Effector memory CD4-positive, alpha-beta T cell (primary cell): ENCODE data around the gene PLIN3.

ENCODE experiments used
- DNase-seq, 3 donors: peaks; one replicate each; pipeline ENCODE4 v3.0.0-alpha.2; 2020
- H3K27ac ChIP-seq: 2 replicates; pipeline ENCODE4 v1.7.0; 2013; ENCODE audit warnings: mild to moderate bottlenecking, low read length, moderate library complexity; ENCODE audit not compliant: insufficient read depth, poor library complexity, severe bottlenecking
- H3K27me3 ChIP-seq: replicated peaks from 2 replicates; pipeline ENCODE4 v1.7.0; 2013; ENCODE audit warnings: mild to moderate bottlenecking, low read length; ENCODE audit not compliant: insufficient read depth, control insufficient read depth, poor library complexity, severe bottlenecking
- H3K36me3 ChIP-seq: 2 replicates; pipeline ENCODE4 v1.7.0; 2013; ENCODE audit warnings: mild to moderate bottlenecking, low read length, moderate library complexity; ENCODE audit not compliant: control insufficient read depth, insufficient read depth
- H3K4me1 ChIP-seq: 2 replicates; pipeline ENCODE4 v1.7.0; 2013; ENCODE audit warnings: low read length, mild to moderate bottlenecking; ENCODE audit not compliant: control insufficient read depth, insufficient read depth, poor library complexity, severe bottlenecking
- H3K4me3 ChIP-seq: 2 replicates; pipeline ENCODE4 v1.7.0; 2013; ENCODE audit warnings: low read length, low read depth, mild to moderate bottlenecking; ENCODE audit not compliant: insufficient read depth, poor library complexity, severe bottlenecking
- H3K9me3 ChIP-seq: 2 replicates; pipeline ENCODE4 v1.7.0; 2013; ENCODE audit warnings: mild to moderate bottlenecking, low read length, moderate library complexity; ENCODE audit not compliant: control insufficient read depth
- total RNA-seq, 3 donors: gene quantifications; one replicate each; lab custom pipeline; 2026; lab: John Stamatoyannopoulos, UW

The PLIN3 gene, protein sequence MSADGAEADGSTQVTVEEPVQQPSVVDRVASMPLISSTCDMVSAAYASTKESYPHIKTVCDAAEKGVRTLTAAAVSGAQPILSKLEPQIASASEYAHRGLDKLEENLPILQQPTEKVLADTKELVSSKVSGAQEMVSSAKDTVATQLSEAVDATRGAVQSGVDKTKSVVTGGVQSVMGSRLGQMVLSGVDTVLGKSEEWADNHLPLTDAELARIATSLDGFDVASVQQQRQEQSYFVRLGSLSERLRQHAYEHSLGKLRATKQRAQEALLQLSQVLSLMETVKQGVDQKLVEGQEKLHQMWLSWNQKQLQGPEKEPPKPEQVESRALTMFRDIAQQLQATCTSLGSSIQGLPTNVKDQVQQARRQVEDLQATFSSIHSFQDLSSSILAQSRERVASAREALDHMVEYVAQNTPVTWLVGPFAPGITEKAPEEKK
- 16.3 to 20.1 (median 16.6) reads per million in 3 donors for total RNA-seq

DNA sequence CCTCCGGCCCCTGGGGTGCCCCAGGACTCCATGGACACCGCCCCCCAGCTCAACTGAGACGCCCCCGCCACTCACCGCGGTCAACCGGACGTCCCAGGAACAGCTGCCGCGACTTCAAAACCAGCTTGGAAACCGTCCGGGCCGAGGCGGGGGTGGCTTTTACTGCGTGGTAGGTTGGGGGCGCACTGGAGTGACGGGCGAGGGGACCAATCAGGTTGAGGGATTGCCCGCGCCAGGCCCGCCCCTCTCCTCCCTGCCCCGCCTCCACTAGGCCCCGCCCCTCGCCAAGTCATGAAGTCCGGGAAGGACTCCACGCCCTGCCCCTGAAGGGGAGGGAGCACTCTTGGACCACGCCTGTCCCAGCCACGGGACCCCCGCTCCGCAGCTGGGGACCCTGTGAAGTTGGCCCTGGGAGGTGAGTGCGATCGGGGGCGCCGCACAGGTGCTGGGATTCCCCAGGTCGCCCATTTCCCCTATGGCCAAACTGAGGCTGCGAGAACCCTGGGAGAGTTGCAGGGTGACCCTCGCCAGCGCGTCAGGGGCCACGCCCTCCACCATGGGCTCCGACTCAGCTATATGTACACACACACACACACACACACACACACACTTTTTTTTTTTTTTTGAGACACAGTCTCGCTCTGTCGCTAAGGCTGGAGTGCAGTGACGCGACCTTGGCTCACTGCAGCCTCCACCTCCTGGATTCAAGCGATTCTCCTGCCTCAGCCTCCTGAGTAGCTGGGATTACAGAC lies at the start of gene PLIN3:
Gene PLIN3 (minus strand): TSS at position 134 of the 752 bp plus-strand sequence. CDS start 6,273 bp downstream, outside the sequence.
- peak; percentile 80 to 88 (median 84) for DNase-seq
- no peaks in the 10 kb centered on the region for H3K9me3 ChIP-seq
- no peaks in the 10 kb centered on the region for H3K4me1 ChIP-seq
- H3K27me3 ChIP-seq: no peaks in the 10 kb centered on the region
- peak within 1 kb of the TSS; percentile 72 for H3K4me3 ChIP-seq
- no peaks in the 10 kb centered on the region for H3K36me3 ChIP-seq
- peak within 1 kb of the TSS; percentile 68 for H3K27ac ChIP-seq

DNA sequence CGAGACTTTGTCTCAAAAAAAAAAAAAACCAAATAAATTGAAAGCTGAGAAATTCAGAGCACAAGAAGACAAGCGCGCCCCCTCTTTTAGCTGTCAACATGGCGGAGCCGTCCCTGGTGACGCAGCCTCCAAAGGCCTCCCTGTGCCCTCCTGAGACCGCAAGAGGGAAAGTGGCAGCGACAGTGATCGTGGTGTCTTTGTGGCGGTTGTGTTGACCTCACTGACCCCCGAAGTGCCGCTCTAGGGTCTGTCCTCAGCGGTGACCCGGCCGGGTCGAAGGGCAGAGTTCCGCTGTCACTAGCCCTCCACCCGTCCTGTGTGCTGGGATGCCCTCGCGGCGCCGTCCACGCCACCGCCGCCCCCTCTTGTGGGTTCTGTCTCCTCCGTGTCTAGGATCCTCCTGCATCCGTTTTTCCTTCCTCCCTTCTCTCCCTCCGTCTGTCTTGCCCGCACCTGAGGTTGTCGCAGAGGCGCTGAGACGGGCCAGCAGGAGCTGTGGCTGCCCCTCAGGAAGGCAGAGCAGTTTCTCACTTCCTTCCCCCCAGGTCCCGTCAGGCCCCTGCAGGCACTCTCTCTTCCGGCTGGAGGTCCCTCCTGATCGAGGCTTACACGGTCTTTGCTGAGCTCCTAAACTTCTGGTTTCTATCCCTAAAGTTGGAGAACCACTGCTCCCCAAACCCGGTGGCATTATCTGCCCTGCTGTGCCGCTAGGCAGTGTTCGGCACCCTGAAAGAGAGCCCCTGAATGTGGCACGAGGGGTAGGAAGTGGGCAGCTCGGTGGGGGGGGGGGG lies 49.0 kb upstream of the PLIN3 start:
- peak overlapping the region; percentile 62 for H3K27ac ChIP-seq
- no peaks in the 10 kb centered on the region for H3K9me3 ChIP-seq
- H3K4me3 ChIP-seq: peak overlapping the region; percentile 53
- DNase-seq: peak in 2 of 3 donors; percentile 13 to 22
- peaks cover 13% of the 10 kb centered on the region for H3K4me1 ChIP-seq
- H3K36me3 ChIP-seq: no peaks in the 10 kb centered on the region
- H3K27me3 ChIP-seq: no peaks in the 10 kb centered on the region

DNA sequence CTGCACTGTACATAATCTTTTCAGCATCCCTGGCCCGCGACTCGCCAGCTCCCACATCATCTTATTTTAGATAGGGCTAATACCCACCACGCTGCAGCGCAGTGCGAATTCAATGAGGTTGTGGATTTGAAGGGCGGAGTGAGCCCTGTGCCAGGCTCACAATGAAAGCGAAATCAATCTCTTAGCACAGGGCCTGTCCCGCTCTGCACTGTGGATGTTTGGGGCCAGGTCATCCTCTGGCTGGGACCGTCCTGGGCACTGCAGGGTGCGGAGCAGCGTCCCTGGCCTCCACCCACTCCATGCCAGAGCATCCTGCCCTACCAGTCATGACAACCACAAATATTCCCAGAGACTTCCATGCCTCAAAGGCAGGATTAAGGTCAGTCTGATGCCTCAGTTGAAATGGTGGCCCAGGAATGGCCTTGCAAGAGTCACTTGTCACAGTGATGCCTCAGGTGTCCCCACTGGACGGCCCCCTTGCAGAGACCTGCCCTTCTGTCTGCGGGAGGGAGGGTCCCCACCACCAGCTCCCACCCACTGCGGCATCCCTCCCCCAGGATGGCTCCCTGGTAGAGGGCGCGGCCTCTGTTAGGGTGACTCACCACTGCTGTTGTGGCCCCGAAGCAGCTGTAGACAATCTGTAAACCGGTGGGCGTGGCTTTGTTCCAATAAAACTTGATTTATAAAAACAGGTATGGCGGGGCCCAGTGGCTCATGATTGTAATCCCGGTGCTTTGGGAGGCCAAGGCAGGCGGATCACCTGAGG lies 47.5 kb upstream of the PLIN3 start:
- DNase-seq: peak; percentile 47 to 66 (median 60)

DNA sequence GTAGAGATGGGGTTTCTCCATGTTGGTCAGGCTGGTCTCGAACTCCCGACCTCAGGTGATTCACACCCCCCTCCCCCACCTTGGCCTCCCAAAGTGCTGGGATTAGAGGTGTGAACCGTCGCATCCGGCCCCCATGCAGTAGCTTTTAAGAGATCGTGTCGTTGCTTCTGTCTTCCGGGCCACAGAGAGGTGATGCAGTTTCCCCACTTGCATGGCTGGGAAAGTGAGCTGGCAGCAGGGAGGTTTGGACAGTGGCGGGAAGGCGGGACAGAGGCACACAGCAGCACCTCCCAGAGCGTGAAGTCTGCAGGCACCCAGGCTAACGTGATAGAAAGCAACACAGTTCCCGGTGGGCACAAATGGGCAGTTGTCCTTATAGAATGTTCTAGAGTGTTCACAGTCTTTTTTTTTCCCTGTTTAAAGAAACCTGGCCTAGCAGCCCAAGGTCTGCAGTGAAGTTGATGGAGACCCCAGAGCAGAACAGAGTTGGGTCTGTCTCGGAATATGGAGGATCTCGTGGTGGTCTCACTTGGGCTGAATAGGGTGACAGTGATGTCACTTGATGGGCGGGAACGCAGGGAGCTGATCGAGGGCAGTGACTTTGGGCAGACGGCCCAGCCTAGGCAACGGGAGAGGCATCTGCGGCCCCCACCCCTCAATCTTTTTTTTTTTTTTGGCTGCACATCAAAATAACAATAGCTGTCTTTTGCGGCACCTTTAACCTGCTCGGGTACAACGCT lies 46.7 kb upstream of the PLIN3 start:
- Histone ChIP-seq H3K4me3 (peak overlapping the region; percentile 53), H3K36me3 (no peaks in the 10 kb centered on the region), H3K27me3 (no peaks in the 10 kb centered on the region), H3K27ac (peak overlapping the region; percentile 22), H3K4me1 (peaks cover 26% of the 10 kb centered on the region), H3K9me3 (no peaks in the 10 kb centered on the region)
- DNase-seq: peak; percentile 4 to 22 (median 20)

More for the DNA sequence above, 47.5 kb upstream of the PLIN3 start:
- H3K36me3 ChIP-seq: no peaks in the 10 kb centered on the region
- peak overlapping the region; percentile 62 for H3K27ac ChIP-seq
- no peaks in the 10 kb centered on the region for H3K27me3 ChIP-seq
- peaks cover 26% of the 10 kb centered on the region for H3K4me1 ChIP-seq
- peak overlapping the region; percentile 53 for H3K4me3 ChIP-seq
- no peaks in the 10 kb centered on the region for H3K9me3 ChIP-seq

DNA sequence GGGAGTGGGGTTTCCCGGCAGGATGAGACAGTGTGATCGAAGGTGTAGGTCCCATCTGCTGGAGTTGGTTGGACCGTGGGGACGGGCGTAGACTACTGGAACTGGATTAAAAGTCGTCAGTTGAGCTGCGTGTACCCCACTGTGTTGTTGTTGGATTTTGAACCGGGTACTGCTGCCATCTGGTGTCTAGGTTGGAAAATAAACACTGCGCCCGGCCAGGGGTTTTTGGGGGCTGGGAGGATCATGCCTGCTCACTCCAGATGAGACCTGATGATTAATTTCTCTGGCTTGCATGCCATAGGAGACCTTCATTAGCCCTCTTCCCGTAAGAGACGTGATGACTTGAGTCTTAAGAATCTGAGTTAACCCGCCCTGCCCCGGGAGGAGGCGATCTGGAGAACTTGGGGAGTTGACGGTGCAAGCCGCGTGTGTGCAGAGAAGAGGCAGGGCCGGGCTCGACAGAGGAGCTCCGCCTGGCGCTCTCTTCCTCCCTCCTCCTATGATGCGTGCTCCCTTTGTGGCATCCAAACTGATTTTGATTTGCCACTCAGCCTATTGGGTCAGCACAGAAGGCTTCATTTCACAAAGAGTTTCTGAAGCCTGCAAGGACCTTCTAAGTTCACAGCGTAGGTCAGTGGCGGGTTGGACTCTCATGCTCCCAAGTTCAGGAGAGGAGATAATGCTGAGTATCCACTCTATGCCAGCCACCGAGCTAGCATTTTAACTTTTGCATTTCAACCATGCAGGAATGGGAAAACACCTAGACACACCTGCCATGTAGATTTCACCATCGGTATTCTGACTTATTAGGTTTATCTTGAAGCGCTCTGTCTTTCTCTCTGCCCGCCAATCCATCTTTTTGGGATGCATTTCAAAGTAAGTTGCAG lies 44.6 kb upstream of the PLIN3 start:
- H3K4me3 ChIP-seq: peak overlapping the region; percentile 72
- H3K27ac ChIP-seq: no peak overlapping the region
- H3K4me1 ChIP-seq: peaks cover 26% of the 10 kb centered on the region
- H3K9me3 ChIP-seq: no peaks in the 10 kb centered on the region
- peak; percentile 38 to 56 (median 50) for DNase-seq
- no peaks in the 10 kb centered on the region for H3K27me3 ChIP-seq
- no peaks in the 10 kb centered on the region for H3K36me3 ChIP-seq

DNA sequence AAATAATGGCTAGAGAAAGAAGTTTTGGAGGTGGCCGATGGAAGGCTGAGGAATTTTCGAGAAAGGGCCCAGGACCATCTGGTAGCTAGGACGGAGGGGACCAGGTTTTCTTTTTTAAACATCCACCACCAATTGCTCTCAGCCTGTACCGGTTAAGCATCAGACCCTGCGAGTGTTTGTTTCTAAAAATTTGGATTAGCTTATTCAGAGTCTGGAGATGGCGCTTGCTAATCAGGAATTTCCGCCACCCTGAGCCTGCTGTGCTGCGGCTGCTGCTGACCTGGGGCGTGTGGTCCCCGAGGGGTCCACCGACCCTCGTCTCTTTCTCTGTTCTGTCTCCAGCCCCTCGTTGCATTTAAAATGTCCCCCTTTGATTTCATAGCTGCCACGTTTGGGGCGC lies 43.8 kb upstream of the PLIN3 start:
- H3K9me3 ChIP-seq: no peaks in the 10 kb centered on the region
- peaks cover 26% of the 10 kb centered on the region for H3K4me1 ChIP-seq
- peak overlapping the region; percentile 72 for H3K4me3 ChIP-seq
- H3K27ac ChIP-seq: peak overlapping the region; percentile 45
- no peak for DNase-seq
- no peaks in the 10 kb centered on the region for H3K36me3 ChIP-seq
- no peaks in the 10 kb centered on the region for H3K27me3 ChIP-seq

DNA sequence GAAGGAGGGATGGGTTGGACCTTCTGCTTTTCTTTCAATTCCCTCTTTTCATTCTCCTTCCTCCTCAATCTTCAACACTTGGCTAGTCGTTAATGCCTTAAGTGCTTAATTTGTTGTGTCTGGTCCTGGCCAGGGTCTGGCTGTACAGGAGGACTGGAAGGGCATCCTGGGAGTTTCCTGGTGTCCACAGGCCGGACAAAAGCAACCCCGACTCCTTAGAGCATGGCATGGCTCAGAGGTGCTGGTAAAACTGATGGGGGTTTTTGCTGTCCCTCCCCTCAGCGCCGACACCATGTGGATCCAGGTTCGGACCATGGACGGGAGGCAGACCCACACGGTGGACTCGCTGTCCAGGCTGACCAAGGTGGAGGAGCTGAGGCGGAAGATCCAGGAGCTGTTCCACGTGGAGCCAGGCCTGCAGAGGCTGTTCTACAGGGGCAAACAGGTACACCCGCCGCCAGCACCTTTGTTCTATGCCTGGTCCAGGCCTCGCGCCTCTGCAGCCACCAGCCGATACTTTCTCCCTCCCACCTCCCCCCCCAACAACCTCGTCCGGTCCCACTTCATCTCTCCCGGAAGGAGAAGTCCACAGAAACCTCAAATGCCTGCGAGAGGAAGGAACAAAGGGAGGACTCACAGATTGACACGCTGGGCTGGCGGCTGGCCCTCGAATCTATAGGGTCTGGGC lies 43.3 kb upstream of the PLIN3 start:
- DNase-seq: no peak
- Histone ChIP-seq H3K4me1 (peaks cover 26% of the 10 kb centered on the region), H3K4me3 (peak overlapping the region; percentile 72)

More for the DNA sequence above, 43.3 kb upstream of the PLIN3 start:
- Histone ChIP-seq H3K36me3 (no peaks in the 10 kb centered on the region), H3K9me3 (no peaks in the 10 kb centered on the region), H3K27ac (peak overlapping the region; percentile 45), H3K27me3 (no peaks in the 10 kb centered on the region)
